ENCODE results near the gene TLNRD1. TPM values are rescaled to one million over a fixed set of nuclear protein-coding genes. Genes with fewer than 3 reads are reported as not detected.

Gene TLNRD1
- total RNA-seq, 2 experiments from 2014 or later, result 28.2 to 29.9 TPM

DNA sequence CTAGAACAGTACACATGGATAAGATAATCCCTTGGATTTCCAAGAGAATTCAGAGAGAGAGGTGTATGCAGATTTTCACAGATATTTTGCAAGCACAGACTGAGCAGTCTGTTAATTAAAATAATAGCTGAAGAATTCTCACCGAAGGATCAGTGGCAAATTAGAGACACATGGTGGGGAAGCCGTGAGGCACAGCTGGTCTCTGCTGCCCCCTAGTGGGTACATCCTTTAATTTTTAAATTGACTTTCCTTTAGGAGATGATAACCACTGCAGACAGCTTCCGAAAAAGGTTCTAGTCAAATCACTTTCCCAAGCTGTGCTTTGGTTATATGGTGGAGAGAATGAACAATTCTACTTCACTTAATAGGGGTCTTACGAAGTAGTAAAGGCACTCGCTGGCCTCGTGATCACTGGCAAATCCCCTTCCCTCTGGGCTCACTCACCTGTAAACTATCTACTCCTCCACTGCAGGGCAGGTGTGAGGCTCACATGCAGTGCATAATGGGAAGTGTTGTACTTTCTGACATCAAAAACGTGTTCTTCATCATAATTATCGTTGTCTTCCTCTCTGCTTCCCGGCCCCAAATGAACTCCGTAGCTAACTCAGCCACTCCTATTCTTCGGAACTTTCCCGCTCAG is 30.6 kb upstream of the TLNRD1 start:
- Mint-ChIP-seq H3K27ac (no peak overlapping the region), H3K36me3 (peaks cover 12% of the 10 kb centered on the region), H3K9me3 (no peaks in the 10 kb centered on the region), H3K27me3 (no peaks in the 10 kb centered on the region), H3K4me3 (no peak overlapping the region), H3K4me1 (peaks cover 5% of the 10 kb centered on the region)
- peak; percentile 34 for DNase-seq

DNA sequence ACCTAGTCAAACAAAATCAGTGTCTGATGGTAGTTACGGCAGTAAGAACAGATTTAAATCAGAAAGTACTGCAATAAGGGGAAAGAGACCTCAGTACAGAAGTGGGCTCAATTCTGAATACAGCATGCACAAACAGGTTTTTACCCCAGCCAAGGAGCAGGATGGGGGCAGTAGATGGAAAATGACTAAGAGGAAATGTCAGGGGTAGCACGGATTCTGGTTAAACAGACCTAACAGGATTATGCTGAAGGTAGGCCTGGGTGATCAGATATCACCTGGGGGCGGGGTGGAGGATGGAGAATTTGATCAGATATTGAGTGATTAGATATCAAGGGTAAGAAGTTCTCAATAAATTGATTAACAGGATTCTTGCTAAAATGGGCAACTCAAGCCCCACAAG is 30.1 kb upstream of the TLNRD1 start:
- peaks cover 10% of the 10 kb centered on the region for H3K36me3 Mint-ChIP-seq
- H3K9me3 Mint-ChIP-seq, result no peaks in the 10 kb centered on the region
- no peak overlapping the region for H3K4me3 Mint-ChIP-seq
- H3K27ac Mint-ChIP-seq, result no peak overlapping the region
- no peak for DNase-seq
- H3K27me3 Mint-ChIP-seq, result no peaks in the 10 kb centered on the region
- peaks cover 10% of the 10 kb centered on the region for H3K4me1 Mint-ChIP-seq

DNA sequence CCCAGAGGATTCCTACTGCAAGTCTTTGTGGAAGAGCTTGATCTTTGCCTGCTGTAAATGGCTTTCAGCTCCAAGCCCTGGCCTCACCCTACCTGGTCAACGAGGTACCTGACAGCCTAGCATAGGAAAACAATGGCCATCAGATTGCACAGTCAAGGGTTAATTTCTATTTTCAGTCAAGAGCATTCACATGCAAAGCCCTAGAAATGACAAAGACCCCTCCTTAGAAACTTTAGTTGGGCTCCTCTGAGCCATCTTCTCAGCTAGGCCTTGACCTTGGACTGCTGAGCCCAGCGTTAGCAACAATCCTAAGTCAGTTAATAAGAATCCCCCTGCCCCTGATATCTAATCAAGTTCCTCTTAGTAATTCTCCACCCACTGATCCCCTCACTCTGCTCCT is 29.6 kb upstream of the TLNRD1 start:
- no peak for DNase-seq
- H3K36me3 Mint-ChIP-seq, result peaks cover 10% of the 10 kb centered on the region
- no peaks in the 10 kb centered on the region for H3K27me3 Mint-ChIP-seq
- no peaks in the 10 kb centered on the region for H3K9me3 Mint-ChIP-seq
- no peak overlapping the region for H3K4me3 Mint-ChIP-seq
- peaks cover 11% of the 10 kb centered on the region for H3K4me1 Mint-ChIP-seq
- no peak overlapping the region for H3K27ac Mint-ChIP-seq

DNA sequence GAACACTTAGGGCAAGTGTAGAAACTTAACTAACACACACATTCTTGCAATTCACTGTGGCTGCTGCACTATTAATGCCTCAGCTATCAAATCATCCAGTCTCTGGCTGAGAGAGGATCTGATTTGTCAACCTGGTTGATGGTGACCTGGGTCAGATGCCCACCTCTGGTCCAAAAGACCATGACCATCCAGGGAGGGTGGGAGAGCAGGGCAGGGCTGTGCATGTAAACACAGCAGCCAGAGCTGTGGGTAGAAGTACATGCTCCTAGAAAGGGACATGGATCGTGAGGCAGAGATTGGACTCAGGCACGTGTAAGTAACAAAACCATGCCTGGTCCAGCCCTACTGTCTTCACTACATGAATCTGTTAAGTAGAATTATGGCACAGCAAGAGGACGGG is 28.4 kb upstream of the TLNRD1 start:
- Mint-ChIP-seq H3K4me3 (no peak overlapping the region), H3K9me3 (no peaks in the 10 kb centered on the region), H3K36me3 (peaks cover 16% of the 10 kb centered on the region), H3K27ac (no peak overlapping the region), H3K27me3 (no peaks in the 10 kb centered on the region), H3K4me1 (peaks cover 20% of the 10 kb centered on the region)
- DNase-seq, result no peak

DNA sequence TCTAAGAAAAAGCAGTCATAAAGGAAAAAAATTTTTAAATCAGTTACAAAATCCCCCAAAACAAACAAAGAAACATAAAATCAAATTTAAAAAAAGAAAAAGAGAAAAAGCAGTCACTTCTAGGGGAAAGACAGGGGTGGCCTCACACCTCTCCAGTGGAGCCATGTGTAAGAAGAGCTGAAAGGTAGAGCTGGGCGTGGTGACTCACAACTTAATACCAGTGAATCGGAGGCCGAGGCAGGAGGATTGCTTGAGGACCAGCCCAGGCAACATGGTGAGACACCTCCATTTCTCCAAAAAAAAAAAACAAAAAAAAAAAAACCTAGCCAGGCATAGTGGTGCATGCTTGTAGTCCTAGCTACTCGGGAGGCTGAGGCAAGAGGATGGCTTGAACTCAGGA is 25.8 kb upstream of the TLNRD1 start:
- H3K4me3 Mint-ChIP-seq, result no peak overlapping the region
- H3K36me3 Mint-ChIP-seq, result peaks cover 31% of the 10 kb centered on the region
- peaks cover 38% of the 10 kb centered on the region for H3K4me1 Mint-ChIP-seq
- DNase-seq, result no peak
- no peaks in the 10 kb centered on the region for H3K27me3 Mint-ChIP-seq
- H3K9me3 Mint-ChIP-seq, result no peaks in the 10 kb centered on the region
- H3K27ac Mint-ChIP-seq, result no peak overlapping the region

DNA sequence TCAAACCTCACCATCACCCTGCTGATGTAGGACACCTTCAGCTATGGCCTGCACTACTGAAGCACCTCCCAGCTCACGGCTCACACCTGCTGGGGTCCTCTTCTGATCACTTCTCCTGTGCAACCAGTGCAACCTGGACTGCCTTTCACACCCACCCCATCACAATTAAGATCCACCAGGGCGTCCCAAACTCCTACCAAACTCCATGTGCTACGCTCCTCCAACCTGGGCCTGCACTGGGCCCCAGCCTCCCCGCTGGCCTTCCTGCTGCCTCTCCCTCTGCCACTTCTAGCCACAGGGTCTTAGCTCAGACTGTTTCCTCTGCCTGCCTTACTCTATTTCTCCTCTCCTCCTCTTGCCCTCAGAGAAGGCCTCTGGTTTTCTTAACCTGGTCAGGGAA is 23.9 kb upstream of the TLNRD1 start:
- Mint-ChIP-seq H3K27me3 (no peaks in the 10 kb centered on the region), H3K9me3 (no peaks in the 10 kb centered on the region), H3K4me1 (peaks cover 40% of the 10 kb centered on the region), H3K4me3 (no peak overlapping the region), H3K36me3 (peaks cover 33% of the 10 kb centered on the region), H3K27ac (peak overlapping the region; percentile 40)
- no peak for DNase-seq

DNA sequence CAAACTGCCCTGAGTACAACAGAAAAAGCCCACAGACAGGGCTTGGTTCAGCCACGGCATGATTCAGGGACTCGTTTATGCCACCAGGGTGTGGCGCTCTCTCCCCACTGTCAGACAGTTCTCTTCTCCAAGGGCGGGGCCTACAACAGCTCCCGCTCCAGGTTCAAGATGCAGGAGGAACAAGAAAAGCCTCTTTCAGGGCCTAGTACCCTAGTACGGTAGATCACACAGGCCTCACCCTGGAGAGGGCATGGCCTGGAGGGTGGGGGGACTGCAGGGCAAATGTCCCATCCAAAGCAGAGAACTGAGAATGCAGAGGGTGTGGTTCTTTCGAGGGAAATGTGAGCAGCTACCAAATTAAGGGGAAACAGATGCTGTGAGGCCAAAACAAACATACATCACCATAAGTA is 23.1 kb upstream of the TLNRD1 start:
- peak; percentile 40 for DNase-seq
- Mint-ChIP-seq H3K36me3 (peaks cover 37% of the 10 kb centered on the region), H3K4me1 (peaks cover 45% of the 10 kb centered on the region), H3K9me3 (no peaks in the 10 kb centered on the region), H3K27ac (peak overlapping the region; percentile 65), H3K27me3 (no peaks in the 10 kb centered on the region), H3K4me3 (no peak overlapping the region)

DNA sequence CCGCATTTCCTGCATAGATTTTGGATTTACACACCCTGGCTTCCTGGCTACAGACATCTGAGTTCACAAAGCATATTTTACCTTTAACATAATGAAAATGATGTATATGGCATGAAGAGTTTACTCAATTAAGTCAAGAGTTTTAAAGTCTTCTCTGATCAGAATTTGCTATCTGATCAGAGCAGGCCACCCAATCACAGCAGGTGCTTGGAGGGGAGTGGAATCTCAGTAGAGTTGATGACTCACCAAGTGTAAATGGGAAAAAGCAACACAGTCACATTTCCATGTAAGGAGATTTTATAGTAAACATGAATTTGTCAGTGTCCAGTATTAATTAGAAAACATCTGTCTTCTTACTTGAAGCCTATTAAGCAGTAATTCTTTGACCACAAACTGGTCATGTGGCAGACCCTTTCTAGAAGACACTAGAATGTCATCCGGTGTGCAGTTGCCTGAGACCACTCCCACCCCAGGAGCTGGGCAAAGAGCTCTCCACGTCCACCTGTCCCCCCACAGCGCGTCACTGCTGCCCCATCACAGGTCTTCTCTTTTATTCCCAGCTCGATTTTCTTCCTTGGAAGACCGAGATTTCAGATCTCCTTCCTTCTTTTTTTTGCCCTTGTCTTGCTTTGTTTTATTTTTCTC is 21.9 kb upstream of the TLNRD1 start:
- H3K36me3 Mint-ChIP-seq, result peaks cover 40% of the 10 kb centered on the region
- no peaks in the 10 kb centered on the region for H3K27me3 Mint-ChIP-seq
- H3K4me3 Mint-ChIP-seq, result no peak overlapping the region
- DNase-seq, result no peak
- peaks cover 51% of the 10 kb centered on the region for H3K4me1 Mint-ChIP-seq
- no peaks in the 10 kb centered on the region for H3K9me3 Mint-ChIP-seq
- peak overlapping the region; percentile 71 for H3K27ac Mint-ChIP-seq

DNA sequence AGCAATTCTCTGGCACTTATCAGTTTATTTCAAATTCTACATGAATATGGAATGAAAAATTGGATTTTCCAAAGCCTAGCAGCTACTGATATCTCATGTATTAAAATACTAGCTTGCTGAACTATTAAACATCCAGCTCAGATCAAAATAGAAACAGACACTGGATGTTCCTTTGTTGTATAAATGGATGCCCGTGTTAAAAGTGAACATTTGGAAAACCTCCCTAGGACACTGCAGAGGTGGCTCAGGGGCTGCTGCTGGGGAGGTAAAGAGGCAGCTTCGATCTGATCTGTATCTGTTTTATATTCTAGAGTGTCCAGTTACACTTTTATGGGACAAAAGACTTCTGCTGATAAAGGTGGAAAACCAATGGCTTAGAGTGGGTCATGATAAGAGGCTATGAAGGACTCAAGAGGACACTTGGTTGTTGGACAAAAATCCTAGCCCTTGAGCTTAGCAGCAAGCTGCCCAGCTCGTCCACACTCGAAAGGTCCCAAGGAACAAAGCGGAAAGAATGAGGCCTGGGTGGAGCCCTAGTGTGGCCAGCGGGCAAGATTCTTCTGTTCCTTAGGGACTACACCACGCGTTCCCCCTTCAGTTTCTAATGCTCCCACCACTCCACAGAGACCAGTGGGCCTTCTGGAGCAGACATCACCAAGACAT is 21.1 kb upstream of the TLNRD1 start:
- Mint-ChIP-seq H3K27ac (peak overlapping the region; percentile 55), H3K9me3 (no peaks in the 10 kb centered on the region)

DNA sequence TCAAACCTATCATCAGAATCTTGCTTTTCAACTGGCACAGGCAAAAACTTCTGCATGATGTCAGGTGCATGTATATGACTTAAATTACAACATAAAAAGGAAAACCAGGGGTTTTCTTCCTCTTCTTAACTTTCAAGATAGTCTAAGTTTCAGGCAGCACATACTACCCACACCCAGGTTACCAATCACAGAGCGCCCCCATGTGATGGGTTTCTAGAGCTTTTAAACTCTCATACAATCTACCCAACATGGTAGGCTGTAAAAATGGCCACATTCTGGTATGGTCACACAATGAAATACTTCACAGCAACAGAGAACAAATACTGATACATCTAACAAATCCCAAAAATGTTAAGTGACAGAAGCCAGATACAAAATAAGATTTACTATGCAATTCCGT is 18.5 kb upstream of the TLNRD1 start:
- Mint-ChIP-seq H3K4me3 (no peak overlapping the region), H3K9me3 (no peaks in the 10 kb centered on the region), H3K27me3 (no peaks in the 10 kb centered on the region), H3K27ac (peak overlapping the region; percentile 30), H3K4me1 (peaks cover 59% of the 10 kb centered on the region), H3K36me3 (peaks cover 42% of the 10 kb centered on the region)
- DNase-seq, result no peak

More for the DNA sequence above, 21.1 kb upstream of the TLNRD1 start:
- Mint-ChIP-seq H3K36me3 (peaks cover 40% of the 10 kb centered on the region), H3K4me3 (no peak overlapping the region), H3K4me1 (peaks cover 57% of the 10 kb centered on the region), H3K27me3 (no peaks in the 10 kb centered on the region)
- DNase-seq, result no peak

DNA sequence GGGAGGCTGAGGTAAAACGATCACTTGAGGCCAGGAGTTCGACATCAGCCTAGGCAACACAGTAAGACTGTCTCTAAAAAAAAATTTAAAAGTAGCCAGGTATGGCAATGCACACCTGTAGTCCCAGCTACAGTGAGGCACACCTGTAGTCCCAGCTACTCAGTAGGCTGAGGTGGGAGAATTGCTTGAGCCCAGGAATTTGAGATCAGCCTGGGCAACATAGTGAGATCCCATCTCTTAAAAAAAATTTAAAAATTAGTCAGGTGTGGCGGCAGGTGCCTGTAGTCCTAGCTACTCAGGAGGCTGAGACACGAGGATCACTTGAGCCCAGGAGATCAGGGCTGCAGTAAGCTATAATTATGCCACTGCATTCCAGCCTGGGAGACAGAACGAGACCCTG is 17.9 kb upstream of the TLNRD1 start:
- Mint-ChIP-seq H3K4me1 (peaks cover 55% of the 10 kb centered on the region), H3K4me3 (no peak overlapping the region), H3K9me3 (no peaks in the 10 kb centered on the region), H3K27ac (no peak overlapping the region), H3K36me3 (peaks cover 36% of the 10 kb centered on the region), H3K27me3 (no peaks in the 10 kb centered on the region)
- DNase-seq, result no peak

DNA sequence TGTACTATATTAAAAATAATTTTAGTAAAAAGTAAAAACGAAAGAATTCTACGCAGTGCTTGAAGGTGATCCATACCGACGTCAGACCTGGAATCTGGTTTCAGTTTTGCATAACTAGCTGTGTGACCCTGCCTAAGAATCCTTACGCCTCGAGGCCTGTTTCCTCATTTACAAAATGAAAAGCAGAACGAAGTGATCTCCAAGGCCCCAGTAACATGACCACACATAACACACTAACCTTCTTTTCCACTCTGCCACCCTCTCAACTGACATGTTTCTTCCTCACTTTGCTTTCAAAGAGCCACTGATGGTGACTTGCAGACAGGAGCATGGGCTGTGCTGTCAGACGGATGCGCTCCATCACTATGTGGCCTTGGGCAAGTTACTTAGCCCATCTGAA is 15.9 kb upstream of the TLNRD1 start:
- H3K27ac Mint-ChIP-seq, result peak overlapping the region; percentile 11
- peaks cover 33% of the 10 kb centered on the region for H3K36me3 Mint-ChIP-seq
- H3K27me3 Mint-ChIP-seq, result peaks cover 3% of the 10 kb centered on the region
- DNase-seq, result no peak
- H3K4me1 Mint-ChIP-seq, result peaks cover 48% of the 10 kb centered on the region
- H3K9me3 Mint-ChIP-seq, result no peaks in the 10 kb centered on the region
- H3K4me3 Mint-ChIP-seq, result no peak overlapping the region

DNA sequence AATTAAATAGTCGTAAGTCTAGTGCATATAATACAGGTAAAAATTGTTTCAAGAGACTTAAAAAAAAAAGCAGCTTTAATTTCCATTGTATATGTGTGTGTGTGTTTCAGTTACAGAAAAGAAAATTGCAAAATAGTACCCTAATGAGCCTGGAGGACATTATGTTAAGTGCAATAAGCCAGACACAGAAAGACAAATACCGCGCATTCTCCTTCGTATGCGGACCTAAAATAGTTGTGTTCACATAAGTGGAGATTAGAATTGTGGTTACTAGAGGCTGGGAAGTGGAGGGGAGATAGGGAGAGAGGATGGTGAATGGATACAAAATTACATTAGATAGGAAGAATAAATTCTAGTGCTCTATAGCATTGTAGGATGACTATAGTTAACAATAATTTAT is 14.7 kb upstream of the TLNRD1 start:
- H3K4me1 Mint-ChIP-seq, result peaks cover 51% of the 10 kb centered on the region
- H3K27me3 Mint-ChIP-seq, result peaks cover 3% of the 10 kb centered on the region
- no peaks in the 10 kb centered on the region for H3K9me3 Mint-ChIP-seq
- no peak overlapping the region for H3K27ac Mint-ChIP-seq
- no peak for DNase-seq
- H3K4me3 Mint-ChIP-seq, result no peak overlapping the region
- peaks cover 30% of the 10 kb centered on the region for H3K36me3 Mint-ChIP-seq

DNA sequence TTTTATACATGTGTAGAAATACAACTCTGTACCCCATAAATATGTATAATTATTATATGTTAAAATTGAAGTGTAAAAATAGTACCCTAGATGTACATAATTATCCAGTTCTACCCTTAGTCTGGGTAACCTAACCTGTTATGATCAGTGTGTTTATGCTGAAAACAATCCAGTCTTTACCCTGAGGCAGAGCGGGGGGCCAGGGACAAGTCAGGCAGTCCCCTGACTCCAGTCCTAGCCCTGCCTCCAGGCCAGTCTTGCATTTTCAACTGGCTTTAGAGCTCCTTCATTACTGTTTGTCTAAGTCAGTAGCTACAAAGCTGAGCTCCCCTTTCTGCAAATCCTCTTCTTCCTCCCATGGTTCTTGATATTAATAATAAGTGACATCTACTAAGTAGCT is 14.2 kb upstream of the TLNRD1 start:
- peaks cover 56% of the 10 kb centered on the region for H3K4me1 Mint-ChIP-seq
- peaks cover 3% of the 10 kb centered on the region for H3K27me3 Mint-ChIP-seq
- DNase-seq, result no peak
- no peak overlapping the region for H3K27ac Mint-ChIP-seq
- peaks cover 30% of the 10 kb centered on the region for H3K36me3 Mint-ChIP-seq
- H3K9me3 Mint-ChIP-seq, result no peaks in the 10 kb centered on the region
- peak overlapping the region; percentile 44 for H3K4me3 Mint-ChIP-seq

DNA sequence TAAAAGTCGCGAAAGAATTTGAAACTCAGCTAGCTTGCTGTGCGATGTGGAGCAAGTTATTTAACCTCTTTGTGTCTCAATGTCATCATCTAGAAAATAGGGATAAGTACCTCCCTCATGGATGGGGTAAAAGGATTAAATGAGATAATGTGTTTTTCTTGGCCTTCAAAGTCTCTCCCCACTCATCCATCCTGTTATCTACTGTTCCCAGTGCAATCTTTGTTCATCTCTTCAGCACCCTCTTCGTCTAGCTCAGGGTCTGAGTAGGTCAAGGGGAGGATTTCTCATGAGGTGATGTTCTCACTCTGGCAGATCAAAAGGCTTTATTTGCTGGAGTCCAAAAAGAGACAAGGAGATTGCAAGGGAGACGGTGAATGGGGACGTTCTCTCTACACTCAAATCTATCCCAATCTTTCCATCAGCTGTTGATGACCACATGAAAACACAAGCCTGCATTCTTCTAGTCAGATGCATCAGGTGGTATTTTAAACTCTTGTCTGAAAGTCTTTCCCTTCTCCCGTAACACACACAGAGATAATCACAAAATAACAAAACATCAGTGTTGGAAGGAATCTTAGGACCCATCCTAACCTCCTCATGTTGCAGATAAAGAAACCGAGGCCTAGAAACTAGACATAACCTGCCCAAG is 12.5 kb upstream of the TLNRD1 start:
- no peak for DNase-seq
- Mint-ChIP-seq H3K27ac (peak overlapping the region; percentile 91), H3K4me3 (peak overlapping the region; percentile 96), H3K4me1 (peaks cover 53% of the 10 kb centered on the region), H3K27me3 (peaks cover 3% of the 10 kb centered on the region), H3K9me3 (no peaks in the 10 kb centered on the region), H3K36me3 (peaks cover 25% of the 10 kb centered on the region)
